ENCODE results near the gene CLHC1. TPM values are rescaled to one million over a fixed set of nuclear protein-coding genes. Genes with fewer than 3 reads are reported as not detected.

CLHC1 gene
- total RNA-seq, 1 experiment from 2014 or later, result 16.2 TPM

DNA sequence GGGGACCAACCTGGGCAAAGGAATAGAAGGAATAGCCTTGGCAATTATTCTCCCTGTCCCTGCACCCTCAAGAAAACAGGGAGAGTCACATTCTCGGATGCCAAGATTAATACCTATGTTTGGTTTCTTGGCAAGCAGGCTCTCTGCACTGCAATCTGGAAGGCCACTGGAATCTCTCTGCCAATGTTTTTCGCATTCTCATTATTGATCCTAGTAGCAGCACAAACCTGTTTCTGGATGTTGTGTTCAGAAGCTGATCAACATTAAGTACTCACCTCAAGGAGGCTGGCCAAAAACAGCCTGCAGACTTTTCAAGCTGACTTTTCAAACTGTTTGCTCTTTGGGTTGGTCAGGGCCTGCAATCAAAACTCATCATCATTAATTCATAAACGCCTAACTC lies 62.2 kb downstream of the CLHC1 start:
- DNase-seq (ENCODE audit: low spot score), result no peak

DNA sequence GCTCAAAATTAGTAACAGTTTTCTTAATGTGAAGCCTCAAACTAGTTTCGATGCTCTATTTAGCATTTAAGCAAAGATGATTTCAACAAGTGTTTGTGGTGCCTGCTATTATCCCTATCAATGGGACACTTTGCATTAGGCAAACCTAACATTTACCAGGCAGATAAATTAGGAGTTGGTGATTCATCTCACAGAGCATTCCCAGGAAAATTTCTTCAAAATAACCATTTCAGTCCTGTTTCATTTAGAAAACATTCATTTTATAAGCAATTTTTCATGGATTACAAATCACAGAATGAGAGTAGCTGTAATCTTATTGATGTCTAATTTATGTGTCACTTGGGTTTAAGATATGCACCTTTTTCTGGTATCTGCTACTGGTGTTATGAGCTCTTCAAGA lies 62.7 kb downstream of the CLHC1 start:
- no peak for DNase-seq (ENCODE audit: low spot score)

DNA sequence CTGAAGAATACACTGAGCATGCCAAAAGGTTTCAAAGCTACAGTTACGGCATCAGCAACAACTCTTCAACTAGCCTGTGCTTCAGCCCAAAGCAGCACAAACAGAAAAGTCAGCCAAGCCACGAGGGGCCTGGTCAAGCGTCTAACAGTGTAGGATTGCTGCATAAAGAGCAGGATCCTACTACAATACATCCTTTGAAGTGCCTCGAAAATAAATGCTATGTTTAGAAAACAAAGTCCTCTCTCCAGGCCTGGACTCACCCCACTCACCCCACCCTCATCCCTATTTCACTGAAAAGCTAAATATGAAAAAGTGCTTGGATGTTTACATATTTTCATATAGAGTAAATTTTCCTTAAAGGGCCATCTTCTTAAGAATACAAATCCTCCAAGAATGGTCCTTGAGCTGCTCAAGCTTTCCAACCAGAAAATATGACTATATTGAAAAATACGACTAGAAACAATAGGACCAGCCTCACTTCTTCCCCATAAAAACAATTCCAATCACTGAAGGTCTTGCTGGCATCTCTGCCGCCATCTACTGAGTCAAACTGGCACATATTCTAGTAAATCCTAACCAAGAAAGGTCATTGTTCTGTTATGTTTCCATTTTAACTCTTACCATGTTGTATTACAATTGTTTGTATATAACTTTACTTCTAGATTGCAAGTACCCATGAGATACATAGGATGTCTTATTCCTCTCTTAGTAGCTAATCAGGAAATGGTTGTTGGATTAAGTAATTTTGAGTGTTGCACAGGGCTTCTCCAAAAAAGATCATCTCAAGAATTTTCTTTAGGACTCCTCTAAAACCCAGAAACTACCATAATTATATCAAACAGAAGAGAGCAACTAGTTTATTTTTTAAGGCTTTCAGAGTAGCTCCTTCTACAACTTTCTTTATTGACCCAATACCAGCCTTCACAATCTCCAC lies 63.6 kb downstream of the CLHC1 start:
- DNase-seq (ENCODE audit: low spot score), result peak; percentile 77

DNA sequence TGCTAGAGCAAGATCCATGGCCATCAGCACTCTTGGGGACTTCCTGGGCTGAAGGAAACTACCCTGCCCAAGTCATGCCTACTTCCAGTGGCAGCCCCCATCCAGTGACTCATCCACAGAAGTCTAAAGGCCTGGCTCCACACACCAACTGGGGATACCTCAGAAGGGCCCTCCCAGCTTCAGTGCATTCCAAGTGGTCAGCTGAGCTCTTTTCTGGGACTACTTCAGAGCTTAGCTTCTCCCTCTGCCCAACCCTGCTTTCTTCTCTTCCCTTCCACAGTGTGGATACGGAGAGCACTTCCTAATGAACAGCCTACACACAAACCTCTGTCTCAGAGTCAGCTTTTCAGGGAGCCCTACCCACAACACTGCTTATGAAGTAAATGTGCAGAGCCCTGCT lies 66.5 kb downstream of the CLHC1 start:
- DNase-seq (ENCODE audit: low spot score), result peak; percentile 88

DNA sequence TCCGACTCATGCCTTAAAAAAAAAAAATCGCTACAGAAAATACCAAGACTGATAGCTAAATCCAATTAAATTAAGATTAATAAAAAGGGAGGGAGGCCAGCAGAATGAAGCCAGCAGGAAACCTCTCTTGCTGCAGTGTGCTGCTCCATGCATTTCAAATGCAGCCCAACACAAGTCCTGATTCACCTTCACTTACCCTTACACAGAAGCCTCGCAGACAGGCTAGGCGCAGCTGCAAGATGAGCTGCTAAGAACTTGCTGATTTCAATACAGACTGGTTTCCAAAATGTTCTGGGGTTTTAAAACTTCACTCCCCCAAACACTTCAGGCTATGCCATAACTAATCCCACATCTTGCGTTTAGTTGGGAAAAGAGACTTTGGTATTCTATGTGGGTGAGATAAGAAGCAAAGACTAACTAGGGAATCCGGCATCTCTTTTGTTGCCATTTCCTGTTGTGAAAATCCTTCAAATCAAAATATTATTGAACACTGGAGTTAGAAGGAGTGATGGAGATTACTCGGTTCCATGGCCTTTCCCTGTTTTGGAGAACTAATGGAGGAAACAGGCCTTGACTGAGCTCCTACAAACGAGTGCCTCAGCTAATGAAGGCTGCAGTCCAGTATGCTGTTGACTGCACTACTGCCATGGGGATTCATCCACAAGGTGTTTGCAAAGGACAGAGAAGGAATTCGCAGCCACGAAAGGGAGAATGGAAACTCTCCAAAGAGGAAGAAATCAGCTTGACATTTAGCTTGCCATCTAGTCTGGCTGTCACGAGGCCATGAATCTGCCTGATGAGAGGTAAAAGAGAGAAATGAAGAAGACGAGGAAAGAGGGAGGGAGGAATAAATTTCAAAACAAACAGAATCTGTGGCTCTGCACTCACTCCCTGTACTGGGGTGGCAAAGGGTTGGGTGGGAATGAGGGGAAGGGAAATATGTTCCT lies 67.3 kb downstream of the CLHC1 start:
- no peak for DNase-seq (ENCODE audit: low spot score)

DNA sequence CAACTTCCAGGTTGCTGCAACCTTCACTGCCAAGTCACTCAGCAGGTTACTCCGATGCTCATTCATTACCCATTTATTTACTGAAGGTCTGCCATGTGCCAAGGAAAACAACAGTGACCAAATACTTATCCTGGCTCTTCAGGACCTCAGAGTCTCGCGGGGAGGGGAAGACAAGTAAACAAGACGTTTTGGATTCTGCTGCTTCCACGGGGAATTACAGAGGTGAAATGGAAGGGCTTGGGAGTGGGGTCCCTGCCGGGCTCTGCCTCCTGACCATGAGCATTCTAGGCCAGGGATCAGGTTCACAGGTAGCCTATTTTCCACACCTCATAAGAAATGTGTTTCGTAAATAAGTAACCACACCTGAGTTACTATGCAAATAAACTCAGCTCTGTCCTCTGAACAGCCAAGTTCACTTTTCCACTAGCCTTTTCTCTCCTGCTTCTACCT lies 68.1 kb downstream of the CLHC1 start:
- DNase-seq (ENCODE audit: low spot score), result no peak

DNA sequence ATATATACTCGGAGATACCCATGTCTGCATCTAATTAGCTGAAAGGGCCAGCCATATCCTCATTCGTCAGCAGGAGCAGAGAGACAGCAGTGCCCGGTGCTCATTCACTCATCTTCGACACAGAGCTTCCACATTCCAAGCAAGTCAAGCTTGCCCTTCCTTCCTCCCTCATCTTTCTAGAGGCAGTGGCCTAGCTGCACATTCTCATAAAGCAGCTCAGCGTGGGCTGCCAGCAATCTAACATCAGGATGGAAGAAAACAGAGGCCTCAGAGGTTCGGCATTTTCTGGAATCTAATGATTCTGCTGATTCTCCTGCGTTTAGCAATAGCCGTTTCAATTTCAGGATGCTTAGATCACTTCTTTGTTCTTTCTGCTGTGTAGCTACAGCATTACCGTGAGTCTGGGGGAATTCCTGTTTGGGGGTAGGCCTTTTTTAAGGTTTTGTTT lies 68.8 kb downstream of the CLHC1 start:
- no peak for DNase-seq (ENCODE audit: low spot score)

DNA sequence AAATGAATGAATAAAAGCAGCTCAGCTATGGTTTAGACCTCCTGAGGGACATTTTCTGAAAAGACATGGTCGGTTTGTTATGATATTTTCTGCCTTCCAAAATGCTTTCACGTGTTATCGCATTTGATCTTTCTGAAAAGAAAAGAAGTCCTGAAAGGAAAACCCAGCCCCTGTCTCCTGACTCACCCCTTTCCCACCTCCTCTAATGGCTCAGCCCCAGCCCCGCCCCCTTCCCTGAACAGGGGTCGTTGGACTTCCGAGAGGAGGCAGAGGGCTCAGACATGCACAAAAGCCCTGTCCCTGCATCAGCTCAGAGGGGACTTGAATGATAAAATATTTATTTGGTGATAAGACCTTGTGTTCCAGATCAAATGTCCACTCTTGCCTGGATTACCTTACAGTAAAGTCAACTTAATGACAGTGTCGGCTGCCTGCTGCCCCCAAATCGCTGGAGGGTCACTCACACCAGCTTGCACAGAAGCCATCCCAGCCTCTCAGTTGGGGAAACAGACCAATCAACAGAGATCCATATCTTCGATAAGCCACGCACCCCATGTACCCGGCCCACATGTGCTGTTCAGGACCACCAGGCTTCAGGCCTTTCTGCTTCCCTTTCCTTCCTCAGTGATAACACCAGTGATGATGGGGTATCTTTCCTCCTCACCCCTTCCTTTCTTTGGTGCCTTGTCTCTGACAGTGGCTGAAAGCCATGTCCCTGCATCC lies 69.6 kb downstream of the CLHC1 start:
- DNase-seq (ENCODE audit: low spot score), result no peak

DNA sequence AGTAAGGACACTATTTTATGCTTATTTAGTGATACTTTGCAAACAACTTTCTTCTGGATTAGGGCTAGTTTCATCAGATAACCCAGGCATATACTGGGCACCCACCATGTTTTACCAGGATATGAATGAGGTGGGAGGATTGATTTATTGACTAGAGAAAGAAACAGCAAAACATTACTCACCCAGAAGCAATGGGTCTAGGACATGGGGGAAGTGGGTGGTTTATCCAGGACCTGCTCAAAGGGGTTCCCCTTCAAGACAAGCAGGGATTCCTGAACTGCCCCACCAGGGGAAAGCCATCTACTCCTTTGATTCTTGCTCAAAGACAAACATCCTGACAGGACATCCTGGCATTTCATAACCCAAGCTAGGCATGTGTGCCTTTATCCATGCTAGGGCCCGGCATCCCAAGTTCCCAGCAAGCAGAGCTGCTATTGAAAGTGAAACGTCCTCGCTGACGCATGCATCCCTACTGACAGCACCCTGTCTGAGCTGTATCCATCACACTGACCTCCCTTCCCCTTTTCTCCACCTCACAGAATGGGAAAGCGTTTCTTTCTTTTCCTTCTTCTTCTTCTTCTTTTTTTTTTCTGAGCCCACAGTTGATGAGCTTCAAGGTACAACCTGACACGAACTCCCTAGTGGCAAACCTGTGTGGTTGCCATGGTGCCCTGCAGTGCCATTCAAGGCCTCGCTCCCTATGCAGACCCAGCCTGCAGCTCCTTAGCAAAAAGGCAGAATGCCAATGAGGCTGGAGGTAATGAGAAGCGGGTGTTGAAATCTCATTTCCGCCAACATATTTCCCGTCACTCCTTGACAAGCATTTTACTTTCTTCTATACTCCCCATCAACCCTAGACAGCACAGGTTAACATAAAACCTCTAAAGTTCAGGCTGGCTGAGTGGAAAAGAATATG lies 70.5 kb downstream of the CLHC1 start:
- no peak for DNase-seq (ENCODE audit: low spot score)

DNA sequence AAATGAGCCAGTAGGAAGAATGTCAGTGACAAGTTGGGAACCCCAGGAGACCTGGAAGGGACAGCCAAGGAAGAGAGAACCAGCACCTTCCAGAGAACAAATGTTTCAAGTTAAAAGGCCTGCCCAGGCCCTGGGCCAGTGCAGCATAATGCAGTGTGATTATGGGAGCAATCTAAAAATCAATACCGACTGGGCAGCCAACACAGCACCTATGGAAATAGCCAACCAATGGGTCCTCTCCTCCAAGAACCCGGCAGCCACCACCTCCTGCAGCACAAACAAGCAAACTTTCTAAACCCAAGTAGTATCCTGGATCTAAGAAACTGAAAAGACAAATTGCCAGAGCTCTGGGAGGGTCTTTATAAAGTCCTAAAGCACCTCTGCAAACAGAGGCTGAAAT lies 71.7 kb downstream of the CLHC1 start:
- no peak for DNase-seq (ENCODE audit: low spot score)

DNA sequence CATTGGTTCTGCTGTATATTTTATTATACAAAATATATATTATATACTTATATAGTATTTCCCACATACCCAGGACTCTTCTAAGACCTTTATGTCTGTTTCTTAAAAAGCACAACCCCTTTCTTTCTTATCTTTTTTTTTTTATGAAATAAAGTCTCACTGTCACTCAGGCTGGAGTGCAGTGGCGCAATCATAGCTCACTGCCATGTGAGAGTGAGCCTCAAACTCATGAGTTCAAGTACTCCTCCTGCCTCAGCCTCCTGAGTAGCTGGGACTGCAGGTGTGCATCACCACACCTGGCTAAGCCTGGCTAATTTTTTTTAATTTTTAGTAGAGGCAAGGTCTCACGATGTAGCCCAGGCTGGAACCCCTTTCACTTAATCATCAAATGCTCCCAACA lies 72.3 kb downstream of the CLHC1 start:
- no peak for DNase-seq (ENCODE audit: low spot score)

DNA sequence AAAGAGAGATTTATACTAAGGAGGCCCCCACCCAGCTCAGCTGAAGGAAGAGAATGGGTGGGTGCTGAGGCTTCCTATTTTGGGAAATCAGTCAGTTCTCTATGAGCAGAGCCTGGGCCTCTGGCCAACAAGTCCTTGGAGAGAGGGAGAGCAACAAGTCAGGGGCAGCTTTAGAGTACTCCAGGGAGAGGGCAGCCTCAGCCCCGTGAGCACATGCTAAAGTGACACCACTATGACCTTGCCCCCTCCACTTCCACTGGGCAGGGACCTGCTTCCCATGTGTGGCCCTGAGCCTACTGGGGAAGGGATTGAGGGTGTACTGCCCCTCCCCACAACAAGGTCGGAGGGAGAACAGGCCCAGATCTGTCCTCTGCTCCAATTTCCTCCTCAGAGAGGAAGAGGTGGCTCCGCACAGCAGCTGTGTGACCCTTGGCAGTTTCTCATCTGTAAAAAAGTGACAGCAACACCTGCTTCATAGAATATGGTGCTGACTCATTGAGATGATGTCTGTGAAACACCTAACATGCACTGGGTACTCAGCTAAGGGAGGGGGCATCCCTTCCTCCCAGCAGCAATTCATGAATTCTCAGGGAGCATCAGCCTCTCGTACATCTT lies 72.9 kb downstream of the CLHC1 start:
- DNase-seq (ENCODE audit: low spot score), result peak; percentile 48

DNA sequence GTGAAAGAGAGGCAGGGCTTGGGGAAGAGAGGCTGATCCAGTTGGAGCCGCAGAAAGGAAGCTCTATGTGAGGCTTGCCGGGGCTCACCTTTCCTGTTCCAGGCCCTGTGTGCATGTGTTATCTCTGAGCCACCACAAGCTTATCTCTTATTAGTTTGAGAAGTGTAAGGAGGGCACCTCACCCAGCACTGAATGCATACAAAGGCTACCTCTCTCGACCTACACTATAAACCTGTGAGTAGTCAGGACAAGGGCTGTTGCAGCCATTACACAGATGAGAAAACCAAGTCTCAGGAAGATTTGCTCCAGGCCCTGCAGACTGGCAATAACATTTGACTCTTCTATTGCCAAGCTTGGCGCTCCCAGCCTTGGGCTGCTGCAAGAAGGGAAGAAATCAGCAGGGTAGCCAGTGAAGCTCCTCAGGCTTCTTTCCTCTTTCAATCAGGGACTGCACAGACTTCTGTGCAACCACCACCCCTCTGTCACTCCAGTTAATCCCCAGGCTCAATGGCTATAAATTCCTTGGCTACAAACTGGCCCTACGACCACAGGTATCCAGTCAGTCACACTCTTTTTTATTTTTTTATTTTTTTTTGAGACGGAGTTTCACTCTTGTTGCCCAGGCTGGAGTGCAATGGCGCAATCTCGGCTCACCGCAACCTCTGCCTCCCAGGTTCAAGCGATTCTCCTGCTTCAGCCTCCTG lies 73.8 kb downstream of the CLHC1 start:
- no peak for DNase-seq (ENCODE audit: low spot score)

DNA sequence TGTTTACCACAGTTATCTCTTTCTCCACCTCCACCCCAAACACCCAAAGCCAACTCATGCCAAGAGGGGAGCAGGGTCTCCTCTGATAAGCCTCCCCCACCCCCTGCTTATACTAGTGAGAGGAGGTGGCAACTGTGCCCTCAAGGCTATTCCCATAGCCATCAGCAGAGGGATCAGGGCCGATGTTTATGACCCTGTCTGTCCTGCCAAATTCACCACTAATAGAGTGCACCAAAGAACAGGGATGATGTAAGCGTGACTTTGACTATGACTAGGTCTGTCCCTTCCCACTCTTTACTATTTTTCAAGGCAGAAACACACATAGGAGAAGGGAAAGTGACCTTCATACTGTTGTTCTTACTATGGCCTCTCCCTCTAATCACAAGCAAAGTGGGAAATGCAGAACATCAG lies 74.6 kb downstream of the CLHC1 start:
- DNase-seq (ENCODE audit: low spot score), result no peak

DNA sequence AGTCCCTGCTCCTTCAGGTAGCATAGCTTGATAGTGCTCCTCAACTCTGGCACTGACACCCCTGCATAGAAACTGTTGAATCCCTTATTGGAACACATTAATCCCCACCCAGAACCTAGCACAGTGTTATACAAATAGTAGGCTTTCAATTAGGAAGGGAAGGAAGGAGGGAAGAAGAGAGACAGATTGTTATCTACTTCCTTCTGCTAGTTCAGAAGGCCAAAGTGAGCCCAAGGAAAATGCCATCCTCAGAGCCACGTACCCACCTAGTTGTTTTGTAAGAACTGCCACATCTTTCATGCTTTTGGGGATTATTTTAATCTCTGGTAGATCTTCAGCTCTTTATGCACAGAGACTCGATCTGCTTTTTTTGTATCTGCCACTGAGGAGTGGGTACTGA lies 75.1 kb downstream of the CLHC1 start:
- DNase-seq (ENCODE audit: low spot score), result no peak

DNA sequence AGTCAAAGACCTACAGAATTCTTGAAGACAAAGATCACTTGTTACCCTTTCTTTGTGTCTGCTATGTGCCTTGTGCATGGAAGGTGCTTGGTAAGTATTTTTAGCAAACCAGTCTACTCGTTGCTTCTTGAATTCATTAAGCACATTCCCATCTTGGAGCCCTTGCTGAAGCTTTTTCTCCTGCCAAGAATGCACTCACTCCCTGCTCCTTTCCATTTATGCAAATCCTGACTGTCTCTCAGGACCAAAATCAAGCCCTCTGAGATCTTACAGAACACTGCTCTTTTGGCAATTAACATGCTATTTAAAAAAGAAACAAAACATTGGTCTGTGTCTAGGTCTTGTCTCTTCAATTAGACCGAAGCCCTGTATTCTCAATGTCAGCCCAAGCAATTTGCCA lies 75.8 kb downstream of the CLHC1 start:
- no peak for DNase-seq (ENCODE audit: low spot score)

DNA sequence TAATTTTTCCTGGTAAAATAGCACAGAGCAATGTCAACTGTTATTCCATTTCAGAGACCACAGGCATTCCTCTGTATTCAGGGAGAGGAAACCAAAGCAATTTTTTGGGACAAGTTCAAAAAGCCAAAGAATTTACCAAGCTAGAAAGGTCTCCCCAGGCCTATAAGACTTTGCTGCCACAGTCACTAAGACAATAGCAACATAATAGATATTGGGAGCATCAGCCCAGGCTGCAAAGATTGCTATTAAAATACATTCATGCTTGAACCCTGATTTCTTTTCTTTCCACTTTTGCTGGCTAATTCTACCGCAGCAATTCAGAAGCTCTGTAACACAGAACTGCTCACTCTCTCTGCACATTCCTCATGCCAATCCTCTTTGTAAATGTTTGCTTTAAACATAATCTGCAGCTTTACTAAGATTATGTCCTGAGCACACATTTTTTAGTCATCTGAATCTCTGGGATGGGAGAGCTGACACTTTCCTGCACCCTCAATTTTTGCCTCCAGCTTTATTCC lies 76.3 kb downstream of the CLHC1 start:
- peak; percentile 48 for DNase-seq (ENCODE audit: low spot score)

DNA sequence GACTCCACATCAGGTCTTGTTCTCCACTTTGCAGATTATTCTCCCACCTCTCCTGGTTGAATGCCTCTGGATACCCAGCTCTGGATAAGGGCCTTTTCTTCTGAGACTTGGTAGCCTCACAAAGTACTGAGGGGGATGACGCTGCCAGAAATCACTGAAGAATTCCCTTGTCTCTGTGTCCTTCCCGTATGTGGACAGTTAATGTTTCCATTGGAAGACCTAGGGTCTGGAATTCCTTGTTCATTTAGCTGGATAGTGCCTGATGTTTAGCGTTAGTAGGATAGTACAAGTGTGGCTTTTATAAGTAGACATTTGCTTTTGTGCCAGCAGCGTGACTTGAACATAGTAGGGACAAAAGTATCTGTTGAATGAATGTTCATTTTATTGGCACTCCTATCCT lies 76.9 kb downstream of the CLHC1 start:
- no peak for DNase-seq (ENCODE audit: low spot score)

DNA sequence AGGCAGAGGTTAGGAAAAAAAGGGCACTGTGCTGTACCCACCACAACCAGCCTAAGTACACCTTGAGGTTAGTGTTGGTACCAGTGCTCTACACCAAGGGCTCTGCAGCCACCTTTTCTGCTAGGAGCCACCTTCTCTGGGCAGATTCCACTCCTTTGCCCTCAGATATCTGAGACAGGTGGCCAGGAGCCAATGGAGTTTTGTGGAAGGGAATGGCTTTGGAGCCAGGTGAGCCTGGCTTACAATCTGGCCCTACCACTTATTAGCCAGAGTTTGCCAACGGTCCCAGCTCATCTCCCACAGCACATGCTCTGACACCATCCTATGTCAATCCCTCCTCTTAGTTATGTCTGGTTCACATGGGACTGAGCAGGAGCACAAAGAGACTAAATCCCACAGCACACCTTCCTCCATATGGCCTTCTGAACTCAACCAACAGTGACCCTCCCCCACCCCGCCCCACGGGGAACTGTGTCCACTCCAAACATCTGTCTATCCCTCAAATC lies 77.5 kb downstream of the CLHC1 start:
- no peak for DNase-seq (ENCODE audit: low spot score)

Measured in A172 (cell line).